CD14-positive monocyte (primary cell): ENCODE data around the gene CABP4. TPM values are rescaled to one million over a fixed set of nuclear protein-coding genes. Genes with fewer than 3 reads are reported as not detected.
A peak's percentile ranks its signal among the peaks of the same experiment; 100 is the strongest.

Source experiments
- DNase-seq, 3 donors: peaks; one replicate each; pipeline ENCODE4 v3.0.0-alpha.2; 2011 to 2022
- H2AFZ ChIP-seq: 2 replicates; pipeline ENCODE4 v1.6.0; 2012; ENCODE audit warnings: mild to moderate bottlenecking, low read depth, low read length, inconsistent platforms; ENCODE audit not compliant: insufficient read depth, poor library complexity, severe bottlenecking
- H3K27ac ChIP-seq, 2 donors: 1 replicate in 1 of 2; 2 replicates in 1 of 2; pipeline ENCODE4 v1.5.1; 2012 to 2013; ENCODE audit warnings: low read length in 2 of 2, control low read depth in 1 of 2, inconsistent platforms in 1 of 2, low read depth in 1 of 2, mild to moderate bottlenecking in 1 of 2
- H3K27me3 ChIP-seq, 2 donors: one replicate each; pipeline versions ENCODE4 v1.6.0 to v1.6.1; 2011 to 2013; ENCODE audit warnings: low read length in 2 of 2; ENCODE audit not compliant: control insufficient read depth in 2 of 2, insufficient read depth in 2 of 2
- H3K36me3 ChIP-seq, 2 donors: replicated peaks in 1 of 2; 1 replicate in 1 of 2; 2 replicates in 1 of 2; pipeline versions ENCODE4 v1.5.1 to v1.6.1; 2012 to 2013; ENCODE audit warnings: low read length in 2 of 2, control low read depth in 1 of 2, inconsistent platforms in 1 of 2, mild to moderate bottlenecking in 1 of 2; ENCODE audit not compliant: insufficient read depth in 2 of 2, control insufficient read depth in 1 of 2
- H3K4me1 ChIP-seq, 2 donors: 1 replicate in 1 of 2; 2 replicates in 1 of 2; pipeline versions ENCODE4 v1.5.1 to v1.6.1; 2012 to 2013; ENCODE audit warnings: low read length in 2 of 2, control low read depth in 1 of 2, inconsistent platforms in 1 of 2, mild to moderate bottlenecking in 1 of 2, moderate library complexity in 1 of 2; ENCODE audit not compliant: insufficient read depth in 2 of 2, control insufficient read depth in 1 of 2
- H3K4me2 ChIP-seq: replicated peaks from 2 replicates; pipeline ENCODE3; 2012; ENCODE audit warnings: low read length, moderate library complexity, mild to moderate bottlenecking; ENCODE audit not compliant: poor library complexity, severe bottlenecking; ENCODE audit errors: extremely low read depth
- H3K4me3 ChIP-seq, 3 experiments: fragments of 200-600 bp in 1 of 3; sonication (generic) in 1 of 3; replicated peaks in 1 of 3; 1 replicate in 2 of 3; 2 replicates in 1 of 3; pipeline ENCODE4 v1.5.1; 2011 to 2013; ENCODE audit warnings: low read length in 3 of 3, mild to moderate bottlenecking in 3 of 3, control low read depth in 2 of 3, low read depth in 2 of 3, inconsistent platforms in 1 of 3, moderate library complexity in 1 of 3
- H3K79me2 ChIP-seq: 2 replicates; pipeline ENCODE4 v1.6.0; 2012; ENCODE audit warnings: mild to moderate bottlenecking, control low read depth, inconsistent platforms, low read length, moderate library complexity; ENCODE audit not compliant: insufficient read depth
- H3K9ac ChIP-seq: 2 replicates; pipeline ENCODE4 v1.6.0; 2017; ENCODE audit warnings: low read length, mild to moderate bottlenecking; ENCODE audit not compliant: insufficient read depth, poor library complexity, severe bottlenecking
- H3K9me3 ChIP-seq, 2 donors: replicated peaks in 1 of 2; 1 replicate in 1 of 2; 2 replicates in 1 of 2; pipeline versions ENCODE4 v1.5.1 to v1.6.1; 2012 to 2013; ENCODE audit warnings: low read length in 2 of 2, control low read depth in 1 of 2; ENCODE audit not compliant: control insufficient read depth in 1 of 2, insufficient read depth in 1 of 2
- H4K20me1 ChIP-seq: 2 replicates; pipeline ENCODE4 v1.6.0; 2012; ENCODE audit warnings: mild to moderate bottlenecking, low read length, control low read depth, moderate library complexity; ENCODE audit not compliant: insufficient read depth
- H3K27ac Mint-ChIP-seq, 7 donors: one replicate each; pipeline ENCODE4 v1.8.0; 2020; ENCODE audit warnings: mild to moderate bottlenecking in 7 of 7, mixed read lengths in 7 of 7, moderate library complexity in 6 of 7, inconsistent platforms in 2 of 7
- H3K27me3 Mint-ChIP-seq, 3 donors: one replicate each; pipeline ENCODE4 v1.8.0; 2021 to 2022; ENCODE audit warnings: low read depth in 3 of 3, mild to moderate bottlenecking in 3 of 3, mixed read lengths in 3 of 3, moderate library complexity in 3 of 3, inconsistent platforms in 1 of 3
- H3K36me3 Mint-ChIP-seq, 2 donors: one replicate each; pipeline ENCODE4 v1.8.0; 2020; ENCODE audit warnings: mixed read lengths in 2 of 2, inconsistent platforms in 1 of 2, mild to moderate bottlenecking in 1 of 2
- H3K4me1 Mint-ChIP-seq: one replicate; pipeline ENCODE4 v1.8.0; 2020; ENCODE audit warnings: mild to moderate bottlenecking, mixed read lengths
- H3K4me3 Mint-ChIP-seq, 2 donors: one replicate each; pipeline ENCODE4 v1.8.0; 2020; ENCODE audit warnings: mild to moderate bottlenecking in 2 of 2, mixed read lengths in 2 of 2, moderate library complexity in 1 of 2
- H3K9me3 Mint-ChIP-seq, 7 donors: one replicate each; pipeline ENCODE4 v1.8.0; 2020 to 2022; ENCODE audit warnings: mixed read lengths in 7 of 7, mild to moderate bottlenecking in 6 of 7, moderate library complexity in 6 of 7, inconsistent platforms in 2 of 7
- WGBS: methylation state at CpG from one replicate; pipeline ENCODE4 v1.1.5; 2013; ENCODE audit warnings: missing lambda C conversion rate; ENCODE audit not compliant: insufficient coverage; 5-methylcytosine and 5-hydroxymethylcytosine counted together
- intact Hi-C, 2 donors: fragments of 100-400 bp; cut with micrococcal nuclease; formaldehyde crosslinking; loops; one replicate each; pipeline versions ENCODE4 v1.15.0 to v1.15.1; 2023
- polyA plus RNA-seq, 3 donors: library from polyadenylated mRNA; depleted of rRNA in 1 of 3; unstranded in 2 of 3; stranded (reverse) in 1 of 3; fragments of 300-500 nt in 2 of 3; fragments of >200 nt in 1 of 3; fragmentation: Illumina TruSeq in 2 of 3; gene quantifications; 1 replicate in 2 of 3; 2 replicates in 1 of 3; pipeline ENCODE4 v1.2.3, GENCODE V29; 2012 to 2021
- small RNA-seq: library from RNA; depleted of rRNA; stranded (forward); fragments of <200 nt; gene quantifications from one replicate; pipeline ENCODE3, GENCODE V24; 2012; ENCODE audit warnings: low read depth; ENCODE audit not compliant: insufficient read length
- TF ChIP-seq, protein P1 (sequence below): fragments of 200-600 bp; IDR thresholded peaks from one replicate; pipeline ENCODE4 v1.8.0; 2022; ENCODE audit warnings: antibody characterized with exemption, mild to moderate bottlenecking

CABP4 gene
- polyA plus RNA-seq, 3 donors, result 0.28 to 1.7 TPM; not detected in 1

GRCh38 chr11:67508486-67509121 is 53.5 kb downstream of the CABP4 start:
- Mint-ChIP-seq H3K4me1 (peaks cover 24% of the 10 kb centered on the region), H3K27me3 (peaks cover 5 to 21% (median 11%) of the 10 kb centered on the region in 3 donors), H3K27ac (peak overlapping the region; percentile 88 to 98 (median 94)), H3K9me3 (no peaks in the 10 kb centered on the region), H3K36me3 (peaks cover 4 to 14% of the 10 kb centered on the region in 2 donors), H3K4me3 (peak overlapping the region; percentile 78 to 84)
- peaks cover 40 to 47% of the 10 kb centered on the region in 2 donors for H3K4me1 ChIP-seq
- peaks cover 26% of the 10 kb centered on the region for H4K20me1 ChIP-seq
- peaks cover 0 to 13% of the 10 kb centered on the region in 2 donors for H3K27me3 ChIP-seq
- under 1% methylated on average over 53 of the region's 57 CpGs for WGBS
- H3K4me2 ChIP-seq, result peak overlapping the region; percentile 97
- peaks cover 27% of the 10 kb centered on the region for H3K79me2 ChIP-seq
- TF ChIP-seq, protein P1, sequence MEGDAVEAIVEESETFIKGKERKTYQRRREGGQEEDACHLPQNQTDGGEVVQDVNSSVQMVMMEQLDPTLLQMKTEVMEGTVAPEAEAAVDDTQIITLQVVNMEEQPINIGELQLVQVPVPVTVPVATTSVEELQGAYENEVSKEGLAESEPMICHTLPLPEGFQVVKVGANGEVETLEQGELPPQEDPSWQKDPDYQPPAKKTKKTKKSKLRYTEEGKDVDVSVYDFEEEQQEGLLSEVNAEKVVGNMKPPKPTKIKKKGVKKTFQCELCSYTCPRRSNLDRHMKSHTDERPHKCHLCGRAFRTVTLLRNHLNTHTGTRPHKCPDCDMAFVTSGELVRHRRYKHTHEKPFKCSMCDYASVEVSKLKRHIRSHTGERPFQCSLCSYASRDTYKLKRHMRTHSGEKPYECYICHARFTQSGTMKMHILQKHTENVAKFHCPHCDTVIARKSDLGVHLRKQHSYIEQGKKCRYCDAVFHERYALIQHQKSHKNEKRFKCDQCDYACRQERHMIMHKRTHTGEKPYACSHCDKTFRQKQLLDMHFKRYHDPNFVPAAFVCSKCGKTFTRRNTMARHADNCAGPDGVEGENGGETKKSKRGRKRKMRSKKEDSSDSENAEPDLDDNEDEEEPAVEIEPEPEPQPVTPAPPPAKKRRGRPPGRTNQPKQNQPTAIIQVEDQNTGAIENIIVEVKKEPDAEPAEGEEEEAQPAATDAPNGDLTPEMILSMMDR, result no peak
- DNase-seq, result peak; percentile 95 to 96 (median 96)
- peak overlapping the region; percentile 82 to 93 for H3K27ac ChIP-seq
- intact Hi-C loops, result loop anchor here (5.0 to 10.0 kb wide), 3 partner anchors 81 to 234 kb away; partner anchors contain the start of genes POLD4 (in 1 of the 2) and RPS6KB2 (in 1 of the 2)
- no peaks in the 10 kb centered on the region for H3K9me3 ChIP-seq
- H3K9ac ChIP-seq, result peak overlapping the region; percentile 95
- no peaks in the 10 kb centered on the region for H3K36me3 ChIP-seq
- H3K4me3 ChIP-seq, result peak overlapping the region; percentile 49 to 83 (median 58)
- H2AFZ ChIP-seq, result peak overlapping the region; percentile 86

DNA sequence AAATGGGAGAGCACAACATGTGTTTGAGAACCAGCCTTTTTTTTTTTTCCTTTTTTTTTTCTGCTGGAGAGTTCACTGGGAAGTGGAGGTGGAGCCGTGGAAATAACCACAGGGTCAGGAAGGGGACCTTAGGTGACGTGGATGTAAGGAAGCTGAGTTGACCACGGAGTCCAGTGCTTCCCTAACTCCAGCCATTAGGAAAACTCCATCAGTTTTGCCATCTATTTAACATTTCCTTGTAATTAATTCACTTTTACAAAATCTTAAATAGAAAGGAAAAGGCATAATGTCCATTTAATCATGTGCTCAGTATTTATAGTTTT is 54.8 kb downstream of the CABP4 start:
- intact Hi-C loops, result no loop called here
- Mint-ChIP-seq H3K27ac (peak overlapping the region in 1 of 7 donors; percentile 11), H3K9me3 (no peaks in the 10 kb centered on the region), H3K4me3 (no peak overlapping the region), H3K27me3 (peaks cover 11 to 21% (median 11%) of the 10 kb centered on the region in 3 donors), H3K4me1 (peaks cover 22% of the 10 kb centered on the region), H3K36me3 (peaks cover 3 to 12% of the 10 kb centered on the region in 2 donors)
- TF ChIP-seq, protein P1, result no peak
- H3K36me3 ChIP-seq, result no peaks in the 10 kb centered on the region
- peaks cover 0 to 15% of the 10 kb centered on the region in 2 donors for H3K27me3 ChIP-seq
- H3K4me2 ChIP-seq, result no peak overlapping the region
- no peak overlapping the region for H2AFZ ChIP-seq
- peaks cover 33 to 36% of the 10 kb centered on the region in 2 donors for H3K4me1 ChIP-seq
- no peak overlapping the region for H3K27ac ChIP-seq
- H4K20me1 ChIP-seq, result peaks cover 15% of the 10 kb centered on the region
- DNase-seq, result no peak
- H3K4me3 ChIP-seq, result no peak overlapping the region
- no peaks in the 10 kb centered on the region for H3K9me3 ChIP-seq
- WGBS, result no CpG with 5 or more reads among the region's 3 CpGs
- H3K9ac ChIP-seq, result no peak overlapping the region
- peaks cover 15% of the 10 kb centered on the region for H3K79me2 ChIP-seq

Small RNA genes within 50 kb of the gene (small RNA-seq; reads per million reads assigned to genes)
- gene MIR6752, result not detected

Other genes starting within 250 kb of the CABP4 start
- 100 to 1,000 TPM in 1 of 3 donors, 10 to 100 TPM in 2; 34.9 to 777 (median 43.0) TPM for gene GRK2, start 188.9 kb upstream of the CABP4 start, polyA plus RNA-seq
- 100 to 1,000 TPM in 1 of 3 donors, 10 to 100 TPM in 1, 1 to 10 TPM in 1; 9.1 to 389 (median 10.3) TPM for gene ANKRD13D, start 166.1 kb upstream of the CABP4 start, polyA plus RNA-seq
- 10 to 100 TPM in 1 of 3 donors, 1 to 10 TPM in 2; 3.6 to 23.3 (median 5.8) TPM for gene SSH3, start 151.8 kb upstream of the CABP4 start, polyA plus RNA-seq
- 100 to 1,000 TPM; 157 to 205 (median 176) TPM for gene POLD4, start 101.8 kb upstream of the CABP4 start, polyA plus RNA-seq
- 10 to 100 TPM in 1 of 3 donors, under 1 TPM in 2; 0.44 to 14.8 (median 0.94) TPM for gene CLCF1, start 81.8 kb upstream of the CABP4 start, polyA plus RNA-seq
- 10 to 100 TPM in 1 of 3 donors, 1 to 10 TPM in 2; 3.7 to 31.7 (median 3.8) TPM for gene RAD9A, start 63.4 kb upstream of the CABP4 start, polyA plus RNA-seq
- gene PPP1CA, start 53.5 kb upstream of the CABP4 start, polyA plus RNA-seq, result 100 to 1,000 TPM; 209 to 551 (median 461) TPM
- 10 to 100 TPM; 68.6 to 72.9 (median 71.6) TPM for gene TBC1D10C, start 51.3 kb upstream of the CABP4 start, polyA plus RNA-seq
- under 1 TPM in 1 of 3 donors, not detected in 2; 0.09 TPM for gene CARNS1, start 39.7 kb upstream of the CABP4 start, polyA plus RNA-seq
- 100 to 1,000 TPM in 1 of 3 donors, 10 to 100 TPM in 2; 51.6 to 101 (median 53.8) TPM for gene RPS6KB2, start 26.9 kb upstream of the CABP4 start, polyA plus RNA-seq
- gene PTPRCAP, start 17.7 kb upstream of the CABP4 start, polyA plus RNA-seq, result 10 to 100 TPM in 1 of 3 donors, 1 to 10 TPM in 2; 2.1 to 14.3 (median 2.8) TPM
- gene CORO1B, start 11.9 kb upstream of the CABP4 start, polyA plus RNA-seq, result 100 to 1,000 TPM; 105 to 151 (median 106) TPM
- gene GPR152, start 2.6 kb upstream of the CABP4 start, polyA plus RNA-seq, result not detected
- 100 to 1,000 TPM in 1 of 3 donors, 10 to 100 TPM in 2; 67.4 to 104 (median 76.8) TPM for gene TMEM134, start 13.9 kb downstream of the CABP4 start, polyA plus RNA-seq
- 100 to 1,000 TPM in 1 of 3 donors, 10 to 100 TPM in 2; 76.7 to 132 (median 99.3) TPM for gene AIP, start 27.7 kb downstream of the CABP4 start, polyA plus RNA-seq
- gene PITPNM1, start 50.0 kb downstream of the CABP4 start, polyA plus RNA-seq, result 100 to 1,000 TPM in 1 of 3 donors, 10 to 100 TPM in 2; 11.7 to 122 (median 22.2) TPM
- gene CDK2AP2, start 52.8 kb downstream of the CABP4 start, polyA plus RNA-seq, result 10 to 100 TPM; 47.8 to 80.2 (median 78.5) TPM
- not detected for gene CABP2, start 68.1 kb downstream of the CABP4 start, polyA plus RNA-seq
- 1,000 to 10,000 TPM in 2 of 3 donors, 100 to 1,000 TPM in 1; 853 to 1,483 (median 1,250) TPM for gene GSTP1, start 128.5 kb downstream of the CABP4 start, polyA plus RNA-seq
- gene NDUFV1, start 151.6 kb downstream of the CABP4 start, polyA plus RNA-seq, result 100 to 1,000 TPM in 1 of 3 donors, 10 to 100 TPM in 2; 71.6 to 174 (median 72.1) TPM
- gene NUDT8, start 174.6 kb downstream of the CABP4 start, polyA plus RNA-seq, result 1 to 10 TPM in 2 of 3 donors, under 1 TPM in 1; 0.92 to 1.4 (median 1.3) TPM
- gene TBX10, start 184.4 kb downstream of the CABP4 start, polyA plus RNA-seq, result not detected
- gene ACY3, start 195.4 kb downstream of the CABP4 start, polyA plus RNA-seq, result under 1 TPM; 0.16 to 0.61 (median 0.21) TPM
- not detected for gene ALDH3B2, start 219.3 kb downstream of the CABP4 start, polyA plus RNA-seq